Stimulated activated CD4-positive, alpha-beta T cell treated with anti-CD3 and anti-CD28 coated beads, Interleukin-15, amount 100 ng/mL, for 48 hours (primary cell): Measurements from ENCODE around the gene ZNF587B.
"Not testable (repeated sequence)": the region's sequence is repeated elsewhere in the genome, so short reads cannot be mapped to it uniquely, and the experiment has no call there.

Source experiments
- DNase-seq, 2 donors: peaks; one replicate each; pipeline ENCODE4 v3.0.0-alpha.2; 2020; ENCODE audit warnings: low read depth in 2 of 2

The ZNF587B gene

GRCh38 chr19:57869655-57870054, 39.6 kb downstream of the ZNF587B start:
- DNase-seq, result not testable (repeated sequence)

- no peak for DNase-seq
These were observed 40.1 kb downstream of the ZNF587B start for GRCh38 chr19:57870225-57870624.

- no peak for DNase-seq
These were observed 42.4 kb downstream of the ZNF587B start for GRCh38 chr19:57872450-57872849.

- not testable (repeated sequence) for DNase-seq
These were observed 44.0 kb downstream of the ZNF587B start for GRCh38 chr19:57873883-57874799.

GRCh38 chr19:57886046-57886445, 55.9 kb downstream of the ZNF587B start:
- no peak for DNase-seq

- no peak for DNase-seq
These were observed 57.3 kb downstream of the ZNF587B start for GRCh38 chr19:57887195-57887941.

- peak in 1 of 2 donors; percentile 1 for DNase-seq
These were observed 58.0 kb downstream of the ZNF587B start for GRCh38 chr19:57888107-57888559.

GRCh38 chr19:57888560-57889231, 58.6 kb downstream of the ZNF587B start, which contains the start of gene ZNF814:
Gene ZNF814, minus strand, starts transcription at chr19:57889037. Its CDS starts 235 bp downstream, at chr19:57888802.
- DNase-seq, result peak; percentile 69 to 70

- not testable (repeated sequence) for DNase-seq
These were observed 60.6 kb downstream of the ZNF587B start for GRCh38 chr19:57890706-57891105.
